ENCODE measurements around the gene PTPN14.

DNA sequence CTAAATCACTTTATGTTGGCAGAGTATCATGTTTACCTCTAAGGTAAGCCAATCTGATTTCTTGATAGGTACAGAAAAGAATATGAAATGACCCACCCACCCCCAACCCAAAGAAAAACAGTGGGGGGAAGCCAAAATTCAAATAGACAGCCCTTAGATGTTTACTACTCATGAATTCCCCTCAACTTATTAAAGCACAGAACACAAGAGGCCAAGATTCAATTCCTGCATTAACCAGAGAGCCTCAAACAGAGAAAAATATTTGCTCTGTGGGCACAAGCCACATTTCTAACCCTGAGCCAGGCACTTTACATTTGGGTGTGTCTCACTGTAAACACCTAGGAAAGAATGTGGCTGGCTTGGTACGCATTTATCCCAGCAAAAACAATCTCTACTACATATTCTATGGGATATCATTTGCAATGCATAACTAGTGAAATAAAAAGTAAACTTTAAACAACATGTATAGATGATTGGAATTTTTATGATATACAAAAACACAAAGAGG lies 84.3 kb downstream of the PTPN14 start:
- TF ChIP-seq, protein P1, sequence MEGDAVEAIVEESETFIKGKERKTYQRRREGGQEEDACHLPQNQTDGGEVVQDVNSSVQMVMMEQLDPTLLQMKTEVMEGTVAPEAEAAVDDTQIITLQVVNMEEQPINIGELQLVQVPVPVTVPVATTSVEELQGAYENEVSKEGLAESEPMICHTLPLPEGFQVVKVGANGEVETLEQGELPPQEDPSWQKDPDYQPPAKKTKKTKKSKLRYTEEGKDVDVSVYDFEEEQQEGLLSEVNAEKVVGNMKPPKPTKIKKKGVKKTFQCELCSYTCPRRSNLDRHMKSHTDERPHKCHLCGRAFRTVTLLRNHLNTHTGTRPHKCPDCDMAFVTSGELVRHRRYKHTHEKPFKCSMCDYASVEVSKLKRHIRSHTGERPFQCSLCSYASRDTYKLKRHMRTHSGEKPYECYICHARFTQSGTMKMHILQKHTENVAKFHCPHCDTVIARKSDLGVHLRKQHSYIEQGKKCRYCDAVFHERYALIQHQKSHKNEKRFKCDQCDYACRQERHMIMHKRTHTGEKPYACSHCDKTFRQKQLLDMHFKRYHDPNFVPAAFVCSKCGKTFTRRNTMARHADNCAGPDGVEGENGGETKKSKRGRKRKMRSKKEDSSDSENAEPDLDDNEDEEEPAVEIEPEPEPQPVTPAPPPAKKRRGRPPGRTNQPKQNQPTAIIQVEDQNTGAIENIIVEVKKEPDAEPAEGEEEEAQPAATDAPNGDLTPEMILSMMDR (IDR thresholded peaks at IDR 0.05; ENCODE audit: low read depth, low read length) = no peak
- TF ChIP-seq EZH2phosphoT487 (IDR thresholded peaks at IDR 0.05; ENCODE audit: low read depth) = no peak
